H9 (cell line): ENCODE results near the gene GRIA1. TPM values are rescaled to one million over a fixed set of nuclear protein-coding genes. Genes with fewer than 3 reads are reported as not detected.

Experiments
- DNase-seq: peaks from one replicate; pipeline ENCODE4 v3.0.0-alpha.2; 2017
- H2AFZ ChIP-seq: one replicate; pipeline ENCODE4 v1.6.1; 2013; ENCODE audit warnings: mild to moderate bottlenecking, low read length, control low read depth, moderate library complexity
- H2AK5ac ChIP-seq: 2 replicates; pipeline ENCODE4 v1.6.1; 2013; ENCODE audit warnings: low read length, control low read depth, mixed read lengths; ENCODE audit not compliant: insufficient read length
- H2BK120ac ChIP-seq: one replicate; pipeline ENCODE4 v1.6.1; 2013; ENCODE audit warnings: low read depth, mild to moderate bottlenecking, low read length, control low read depth, inconsistent platforms; ENCODE audit not compliant: poor library complexity, severe bottlenecking
- H2BK12ac ChIP-seq: 2 replicates; pipeline ENCODE4 v1.6.1; 2013; ENCODE audit warnings: low read length, control low read depth, mixed read lengths, low read depth; ENCODE audit not compliant: insufficient read length
- H2BK15ac ChIP-seq: 2 replicates; pipeline ENCODE4 v1.6.1; 2013; ENCODE audit warnings: low read depth, low read length, control low read depth
- H2BK20ac ChIP-seq: one replicate; pipeline ENCODE4 v1.6.1; 2013; ENCODE audit warnings: low read depth, mild to moderate bottlenecking, low read length, control low read depth, inconsistent platforms; ENCODE audit not compliant: poor library complexity, severe bottlenecking
- H2BK5ac ChIP-seq: 2 replicates; pipeline ENCODE4 v1.6.1; 2013; ENCODE audit warnings: low read length, control low read depth, mixed read lengths; ENCODE audit not compliant: insufficient read length
- H3K14ac ChIP-seq: 2 replicates; pipeline ENCODE4 v1.6.1; 2013; ENCODE audit warnings: low read length, control low read depth; ENCODE audit not compliant: insufficient read depth
- H3K18ac ChIP-seq: 2 replicates; pipeline ENCODE4 v1.6.1; 2013; ENCODE audit warnings: low read depth, mild to moderate bottlenecking, mixed read lengths, low read length, control low read depth; ENCODE audit not compliant: insufficient read length
- H3K23ac ChIP-seq: 2 replicates; pipeline ENCODE4 v1.6.1; 2013; ENCODE audit warnings: low read length, control low read depth, mixed read lengths, low read depth; ENCODE audit not compliant: insufficient read length
- H3K23me2 ChIP-seq: 2 replicates; pipeline ENCODE4 v1.6.1; 2013; ENCODE audit warnings: low read depth, mild to moderate bottlenecking, mixed read lengths, low read length, control low read depth; ENCODE audit not compliant: insufficient read length, poor library complexity, severe bottlenecking
- H3K27ac ChIP-seq: 2 replicates; pipeline ENCODE4 v1.5.1; 2013; ENCODE audit warnings: low read length, control low read depth, mixed read lengths, low read depth; ENCODE audit not compliant: insufficient read length
- H3K27me3 ChIP-seq: 2 replicates; pipeline ENCODE4 v1.6.1; 2013; ENCODE audit warnings: low read length, control low read depth, inconsistent platforms; ENCODE audit not compliant: insufficient read depth
- H3K4ac ChIP-seq: 2 replicates; pipeline ENCODE4 v1.6.1; 2013; ENCODE audit warnings: low read depth, mild to moderate bottlenecking, control low read depth, inconsistent platforms, low read length, moderate library complexity
- H3K4me1 ChIP-seq: 2 replicates; pipeline ENCODE4 v1.6.1; 2013; ENCODE audit warnings: low read length, control low read depth, inconsistent platforms; ENCODE audit not compliant: insufficient read depth
- H3K4me2 ChIP-seq: 2 replicates; pipeline ENCODE4 v1.6.1; 2013; ENCODE audit warnings: low read length, control low read depth, mixed read lengths; ENCODE audit not compliant: insufficient read length, insufficient read depth
- H3K56ac ChIP-seq: 2 replicates; pipeline ENCODE4 v1.6.1; 2013; ENCODE audit warnings: low read depth, mild to moderate bottlenecking, mixed read lengths, low read length, control low read depth; ENCODE audit not compliant: insufficient read length
- H3K79me1 ChIP-seq: 2 replicates; pipeline ENCODE4 v1.6.1; 2013; ENCODE audit warnings: low read depth, mild to moderate bottlenecking, moderate library complexity, low read length, control low read depth, inconsistent platforms; ENCODE audit not compliant: insufficient read depth, poor library complexity, severe bottlenecking
- H3K79me2 ChIP-seq: 2 replicates; pipeline ENCODE4 v1.6.1; 2013; ENCODE audit warnings: low read length, control low read depth, inconsistent platforms; ENCODE audit not compliant: insufficient read depth
- H3K9ac ChIP-seq: 2 replicates; pipeline ENCODE4 v1.6.1; 2013; ENCODE audit warnings: low read length, control low read depth, mixed read lengths; ENCODE audit not compliant: insufficient read length; ENCODE audit errors: extremely low read depth
- H3K9me3 ChIP-seq: one replicate; pipeline ENCODE4 v1.6.1; 2013; ENCODE audit warnings: low read depth, low read length, inconsistent platforms; ENCODE audit not compliant: control insufficient read depth
- H3T11ph ChIP-seq: one replicate; pipeline ENCODE4 v1.6.1; 2013; ENCODE audit warnings: mild to moderate bottlenecking, low read length, control low read depth, inconsistent platforms
- H4K20me1 ChIP-seq: one replicate; pipeline ENCODE4 v1.6.1; 2013; ENCODE audit not compliant: control insufficient read depth, insufficient read length, insufficient read depth
- H4K5ac ChIP-seq: 2 replicates; pipeline ENCODE4 v1.6.1; 2013; ENCODE audit warnings: low read depth, mild to moderate bottlenecking, mixed read lengths, low read length, control low read depth; ENCODE audit not compliant: insufficient read length
- H4K8ac ChIP-seq: replicated peaks from 2 replicates; pipeline ENCODE4 v1.6.1; 2013; ENCODE audit warnings: low read length, control low read depth, mixed read lengths, low read depth; ENCODE audit not compliant: insufficient read length
- H4K91ac ChIP-seq: 2 replicates; pipeline ENCODE4 v1.6.1; 2013; ENCODE audit warnings: low read depth, mild to moderate bottlenecking, moderate library complexity, mixed read lengths, low read length, control low read depth; ENCODE audit not compliant: insufficient read length
- H3K27ac Mint-ChIP-seq, 3 experiments: 2 replicates in 2 of 3; 3 replicates in 1 of 3; pipeline ENCODE4 v1.8.0; 2020 to 2021; ENCODE audit warnings: mixed read lengths in 3 of 3, mild to moderate bottlenecking in 1 of 3, moderate library complexity in 1 of 3
- H3K27me3 Mint-ChIP-seq: 2 replicates; pipeline ENCODE4 v1.8.0; 2021; ENCODE audit warnings: low read depth, mild to moderate bottlenecking, moderate library complexity, mixed read lengths
- H3K36me3 Mint-ChIP-seq, 3 experiments: 2 replicates in 2 of 3; 3 replicates in 1 of 3; pipeline ENCODE4 v1.8.0; 2020 to 2021; ENCODE audit warnings: low read depth in 3 of 3, mixed read lengths in 3 of 3; ENCODE audit not compliant: insufficient read depth in 1 of 3
- H3K4me1 Mint-ChIP-seq, 2 experiments: 2 replicates each; pipeline ENCODE4 v1.8.0; 2020; ENCODE audit warnings: mixed read lengths in 2 of 2
- H3K4me3 Mint-ChIP-seq, 2 experiments: 2 replicates in 1 of 2; 3 replicates in 1 of 2; pipeline ENCODE4 v1.8.0; 2020 to 2021; ENCODE audit warnings: mild to moderate bottlenecking in 2 of 2, mixed read lengths in 2 of 2, moderate library complexity in 1 of 2
- H3K9me3 Mint-ChIP-seq, 2 experiments: 2 replicates in 1 of 2; 3 replicates in 1 of 2; pipeline ENCODE4 v1.8.0; 2020; ENCODE audit warnings: mild to moderate bottlenecking in 2 of 2, mixed read lengths in 2 of 2, moderate library complexity in 1 of 2
- CTCF ChIP-seq: fragments of 200-600 bp; sonication (generic); conservative IDR thresholded peaks from 3 replicates; pipeline ENCODE4 v1.8.0; 2021; ENCODE audit warnings: antibody characterized with exemption, mild to moderate bottlenecking
- WGBS: extraction: QIAGEN DNeasy Blood & Tissue Kit; methylation state at CpG from one replicate; pipeline ENCODE4 v1.1.7; 2013; ENCODE audit warnings: missing lambda C conversion rate, low lambda C conversion rate, mixed read lengths; ENCODE audit not compliant: insufficient read length; ENCODE audit errors: extremely low coverage; 5-methylcytosine and 5-hydroxymethylcytosine counted together
- total RNA-seq: library from RNA; stranded (reverse); gene quantifications from 2 replicates; pipeline ENCODE4 v1.2.1, GENCODE V29; 2021

The GRIA1 gene
- total RNA-seq, 1 experiment from 2014 or later = 0.52 TPM

DNA sequence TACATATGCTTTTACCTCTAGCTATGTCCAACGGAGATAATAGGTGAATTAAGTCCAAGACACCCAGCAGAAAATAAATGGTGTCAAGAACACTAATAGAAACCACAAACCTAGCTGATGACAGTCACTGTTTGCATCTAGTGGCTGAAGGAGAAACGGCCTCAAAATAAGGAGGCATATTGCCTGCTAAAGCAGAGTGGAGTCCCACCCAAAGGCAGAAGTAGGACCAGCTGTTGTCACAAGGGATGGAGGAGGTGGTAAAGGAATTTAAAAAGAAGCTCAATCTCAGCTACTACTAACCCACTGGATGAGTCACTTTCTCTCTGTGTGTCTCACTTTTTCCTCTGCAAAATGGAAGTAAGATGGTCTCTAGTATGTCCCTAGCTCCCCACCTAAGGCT is 224.3 kb downstream of the GRIA1 start:
- Histone ChIP-seq H2BK20ac (no peak overlapping the region), H3K14ac (no peak overlapping the region), H4K91ac (no peak overlapping the region), H3K4me1 (no peaks in the 10 kb centered on the region), H3K4ac (no peak overlapping the region), H3K56ac (no peak overlapping the region), H3K9me3 (no peaks in the 10 kb centered on the region), H2AFZ (no peak overlapping the region), H3K79me2 (no peaks in the 10 kb centered on the region), H4K8ac (no peak overlapping the region), H4K20me1 (no peaks in the 10 kb centered on the region), H2BK15ac (no peak overlapping the region), H3T11ph (no peak overlapping the region), H3K23ac (no peak overlapping the region), H2BK5ac (no peak overlapping the region), H2AK5ac (no peak overlapping the region), H4K5ac (no peak overlapping the region), H3K4me2 (no peak overlapping the region), H3K9ac (no peak overlapping the region), H3K27me3 (no peaks in the 10 kb centered on the region), H3K27ac (no peak overlapping the region), H3K18ac (no peak overlapping the region), H3K23me2 (no peaks in the 10 kb centered on the region), H3K79me1 (no peaks in the 10 kb centered on the region), H2BK12ac (no peak overlapping the region), H2BK120ac (no peak overlapping the region)
- WGBS = no CpG with 5 or more reads among the region's 2 CpGs
- H3K9me3 Mint-ChIP-seq = no peaks in the 10 kb centered on the region
- H3K36me3 Mint-ChIP-seq = no peaks in the 10 kb centered on the region; a peak in 1 of 7 replicates
- no peak overlapping the region for H3K27ac Mint-ChIP-seq
- no peaks in the 10 kb centered on the region; a peak in 1 of 4 replicates for H3K4me1 Mint-ChIP-seq
- no peak for DNase-seq
- no peaks in the 10 kb centered on the region for H3K27me3 Mint-ChIP-seq
- H3K4me3 Mint-ChIP-seq = no peak overlapping the region
- no peak for TF ChIP-seq CTCF
